ENCODE data around the gene RRP7A.
"Not testable (repeated sequence)": the region's sequence is repeated elsewhere in the genome, so short reads cannot be mapped to it uniquely, and the experiment has no call there.

RRP7A gene

GRCh38 chr22:42528591-42529307 lies 9.2 kb upstream of the RRP7A start:
- TF ChIP-seq CTCF (IDR thresholded peaks at IDR 0.05; ENCODE audit: borderline replicate concordance, insufficient read depth, low read depth, low read length): no peak
- no peak overlapping the region for H3K4me3 ChIP-seq (ENCODE audit: low read depth, low read length)

GRCh38 chr22:42522546-42522945 lies 3.0 kb upstream of the RRP7A start:
- H3K4me3 ChIP-seq (ENCODE audit: low read depth, low read length): no peak overlapping the region
- TF ChIP-seq CTCF (IDR thresholded peaks at IDR 0.05; ENCODE audit: borderline replicate concordance, insufficient read depth, low read depth, low read length): no peak

GRCh38 chr22:42521228-42521546 lies 1.6 kb upstream of the RRP7A start:
- no peak overlapping the region for H3K4me3 ChIP-seq (ENCODE audit: low read depth, low read length)
- no peak for TF ChIP-seq CTCF (IDR thresholded peaks at IDR 0.05; ENCODE audit: borderline replicate concordance, insufficient read depth, low read depth, low read length)

- H3K4me3 ChIP-seq (ENCODE audit: low read depth, low read length): peak overlapping the region; percentile 89
These were observed 715 bp downstream of the RRP7A start for GRCh38 chr22:42518638-42519524.

GRCh38 chr22:42517103-42517502 lies 2.5 kb downstream of the RRP7A start:
- not testable (repeated sequence) for H3K4me3 ChIP-seq (ENCODE audit: low read depth, low read length)

GRCh38 chr22:42515896-42516295 lies 3.7 kb downstream of the RRP7A start:
- TF ChIP-seq CTCF (IDR thresholded peaks at IDR 0.05; ENCODE audit: borderline replicate concordance, insufficient read depth, low read depth, low read length): no peak
- no peak overlapping the region for H3K4me3 ChIP-seq (ENCODE audit: low read depth, low read length)

- not testable (repeated sequence) for H3K4me3 ChIP-seq (ENCODE audit: low read depth, low read length)
These were observed 4.3 kb downstream of the RRP7A start for GRCh38 chr22:42515304-42515703.

- not testable (repeated sequence) for H3K4me3 ChIP-seq (ENCODE audit: low read depth, low read length)
These were observed 5.3 kb downstream of the RRP7A start for GRCh38 chr22:42514331-42514730.

GRCh38 chr22:42512273-42512990 lies 7.2 kb downstream of the RRP7A start:
- TF ChIP-seq CTCF (IDR thresholded peaks at IDR 0.05; ENCODE audit: borderline replicate concordance, insufficient read depth, low read depth, low read length): 0 out of 2 replicates have a peak, but pooled peaks have one; percentile 8

More at GRCh38 chr22:42512273-42512990, 7.2 kb downstream of the RRP7A start:
- not testable (repeated sequence) for H3K4me3 ChIP-seq (ENCODE audit: low read depth, low read length)

All from GM12875 (cell line).